H1 (cell line): ENCODE measurements around the gene INPP5A. TPM values are rescaled to one million over a fixed set of nuclear protein-coding genes. Genes with fewer than 3 reads are reported as not detected.

Experiments used
- CTCF ChIA-PET: fragments of 300-600 bp; sonication (Branson Sonifier 250); formaldehyde crosslinking; loops from one replicate; lab custom pipeline; 2021; ENCODE audit not compliant: partially characterized antibody; lab: Charles Lee
- POLR2A ChIA-PET: fragments of 300-600 bp; sonication (Branson Sonifier 250); formaldehyde crosslinking; loops from one replicate; lab custom pipeline; 2021; ENCODE audit warnings: inconsistent platforms; ENCODE audit not compliant: partially characterized antibody; lab: Charles Lee
- DNase-seq, 2 experiments: peaks; one replicate each; pipeline versions ENCODE4 v3.0.0 to v3.0.0-alpha.2; 2010 to 2022; ENCODE audit warnings: low spot score in 2 of 2, low read depth in 1 of 2, mixed read lengths in 1 of 2
- FAIRE-seq: peaks from 2 replicates; lab custom pipeline; 2011; peaks lifted over from hg19 to GRCh38; lab: Jason Lieb, UNC
- H2AFZ ChIP-seq: 2 replicates; pipeline ENCODE4 v1.8.1; 2012; ENCODE audit warnings: low read length, inconsistent platforms
- H2AK5ac ChIP-seq: 2 replicates; pipeline ENCODE4 v1.6.1; 2013; ENCODE audit warnings: low read depth, low read length
- H2BK120ac ChIP-seq: replicated peaks from 2 replicates; pipeline ENCODE3; 2013; ENCODE audit warnings: low read depth, low read length, inconsistent platforms
- H2BK12ac ChIP-seq: 2 replicates; pipeline ENCODE4 v1.6.1; 2013; ENCODE audit warnings: low read depth, low read length
- H2BK15ac ChIP-seq: 2 replicates; pipeline ENCODE4 v1.6.1; 2013; ENCODE audit warnings: low read length
- H2BK20ac ChIP-seq: 2 replicates; pipeline ENCODE4 v1.6.1; 2013; ENCODE audit warnings: low read length
- H2BK5ac ChIP-seq: 2 replicates; pipeline ENCODE4 v1.6.1; 2013; ENCODE audit warnings: low read depth, low read length
- H3K14ac ChIP-seq: 2 replicates; pipeline ENCODE4 v1.6.1; 2013; ENCODE audit warnings: inconsistent platforms; ENCODE audit not compliant: insufficient read length
- H3K18ac ChIP-seq: 2 replicates; pipeline ENCODE4 v1.6.1; 2013; ENCODE audit warnings: low read length; ENCODE audit errors: extremely low read depth
- H3K23ac ChIP-seq: 2 replicates; pipeline ENCODE4 v1.6.1; 2013; ENCODE audit warnings: inconsistent platforms; ENCODE audit not compliant: insufficient read length
- H3K23me2 ChIP-seq: 2 replicates; pipeline ENCODE4 v1.6.1; 2013; ENCODE audit warnings: low read depth, low read length
- H3K27ac ChIP-seq: 2 replicates; pipeline ENCODE4 v1.6.1; 2011; ENCODE audit warnings: low read depth, low read length, inconsistent platforms
- H3K27me3 ChIP-seq, 4 experiments: replicated peaks in 1 of 4; 1 replicate in 1 of 4; 2 replicates in 3 of 4; pipeline versions ENCODE4 v1.6.1 to v1.8.1; 2011 to 2013; ENCODE audit warnings: low read length in 3 of 4, mild to moderate bottlenecking in 3 of 4, inconsistent platforms in 2 of 4, mixed read lengths in 2 of 4, moderate library complexity in 1 of 4; ENCODE audit not compliant: control insufficient read depth in 3 of 4, insufficient read depth in 3 of 4; ENCODE audit errors: extremely low read depth in 1 of 4
- H3K36me3 ChIP-seq, 4 experiments: 2 replicates each; pipeline versions ENCODE4 v1.6.1 to v1.8.1; 2011 to 2013; ENCODE audit warnings: mild to moderate bottlenecking in 4 of 4, low read length in 3 of 4, moderate library complexity in 2 of 4, control low read depth in 1 of 4, inconsistent platforms in 1 of 4; ENCODE audit not compliant: insufficient read depth in 4 of 4, control insufficient read depth in 2 of 4
- H3K4ac ChIP-seq: replicated peaks from 2 replicates; pipeline ENCODE3; 2013; ENCODE audit warnings: low read length, low read depth, mixed read lengths, inconsistent platforms; ENCODE audit not compliant: insufficient read length
- H3K4me1 ChIP-seq, 4 experiments: replicated peaks in 1 of 4; 1 replicate in 1 of 4; 2 replicates in 3 of 4; pipeline versions ENCODE4 v1.6.1 to v1.8.1; 2011 to 2013; ENCODE audit warnings: low read length in 3 of 4, inconsistent platforms in 2 of 4, mixed read lengths in 1 of 4; ENCODE audit not compliant: insufficient read depth in 4 of 4, control insufficient read depth in 3 of 4
- H3K4me2 ChIP-seq, 2 experiments: 2 replicates each; pipeline versions ENCODE4 v1.6.1 to v1.8.1; 2011 to 2013; ENCODE audit warnings: low read depth in 2 of 2, low read length in 2 of 2, control low read depth in 1 of 2, inconsistent platforms in 1 of 2, mild to moderate bottlenecking in 1 of 2; ENCODE audit not compliant: insufficient read depth in 1 of 2
- H3K4me3 ChIP-seq, 4 experiments: fragments of 200-600, 300-600 bp in 1 of 4; sonication (generic), shearing (Covaris generic), sonication (Bioruptor Twin) in 1 of 4; 2 replicates each; pipeline versions ENCODE4 v1.5.1 to v1.8.1; 2011 to 2016; ENCODE audit warnings: low read length in 4 of 4, low read depth in 3 of 4, control low read depth in 2 of 4, inconsistent platforms in 2 of 4, mild to moderate bottlenecking in 2 of 4, mixed read lengths in 1 of 4, moderate library complexity in 1 of 4; ENCODE audit not compliant: insufficient read depth in 2 of 4; ENCODE audit errors: extremely low read depth in 1 of 4
- H3K56ac ChIP-seq: replicated peaks from 2 replicates; pipeline ENCODE3; 2013; ENCODE audit warnings: low read depth, mild to moderate bottlenecking, mixed read lengths, low read length, inconsistent platforms; ENCODE audit not compliant: insufficient read length
- H3K79me1 ChIP-seq: 2 replicates; pipeline ENCODE4 v1.6.1; 2013; ENCODE audit warnings: low read depth, low read length, control low read depth
- H3K79me2 ChIP-seq, 2 experiments: 2 replicates each; pipeline versions ENCODE4 v1.6.1 to v1.8.1; 2012 to 2013; ENCODE audit warnings: low read length in 2 of 2, mild to moderate bottlenecking in 2 of 2, inconsistent platforms in 1 of 2; ENCODE audit not compliant: insufficient read depth in 2 of 2, control insufficient read depth in 1 of 2
- H3K9ac ChIP-seq, 4 experiments: replicated peaks in 1 of 4; 1 replicate in 1 of 4; 2 replicates in 3 of 4; pipeline versions ENCODE4 v1.6.1 to v1.8.1; 2011 to 2013; ENCODE audit warnings: low read depth in 3 of 4, low read length in 3 of 4, control low read depth in 2 of 4, mild to moderate bottlenecking in 2 of 4, moderate library complexity in 2 of 4, inconsistent platforms in 1 of 4; ENCODE audit errors: extremely low read depth in 1 of 4
- H3K9me3 ChIP-seq, 2 experiments: 2 replicates each; pipeline versions ENCODE4 v1.6.1 to v1.8.1; 2012 to 2013; ENCODE audit warnings: mild to moderate bottlenecking in 2 of 2, moderate library complexity in 2 of 2, control low read depth in 1 of 2, inconsistent platforms in 1 of 2, low read depth in 1 of 2, low read length in 1 of 2, mixed read lengths in 1 of 2; ENCODE audit not compliant: insufficient read depth in 2 of 2
- H4K20me1 ChIP-seq, 2 experiments: replicated peaks in 1 of 2; 2 replicates each; pipeline versions ENCODE3 to v1.8.1; 2011 to 2013; ENCODE audit warnings: inconsistent platforms in 2 of 2, low read length in 2 of 2, mild to moderate bottlenecking in 1 of 2; ENCODE audit not compliant: insufficient read depth in 2 of 2, control insufficient read depth in 1 of 2
- H4K5ac ChIP-seq: 2 replicates; pipeline ENCODE4 v1.6.1; 2013; ENCODE audit warnings: low read length, low read depth, mixed read lengths, inconsistent platforms; ENCODE audit not compliant: insufficient read length
- H4K8ac ChIP-seq: 2 replicates; pipeline ENCODE4 v1.8.0; 2013; ENCODE audit warnings: mild to moderate bottlenecking, moderate library complexity, low read length, inconsistent platforms; ENCODE audit not compliant: insufficient read depth; ENCODE audit errors: extremely low read depth
- H4K91ac ChIP-seq: replicated peaks from 2 replicates; pipeline ENCODE3; 2013; ENCODE audit warnings: low read length, mixed read lengths, inconsistent platforms; ENCODE audit not compliant: insufficient read length
- BRCA1 ChIP-seq: IDR thresholded peaks from 2 replicates; pipeline ENCODE4 v1.6.1; 2012; ENCODE audit warnings: low read depth, low read length, improper control_type of control experiment
- HDAC2 ChIP-seq, 2 experiments: fragments of 300-600 bp in 1 of 2; sonication (generic) in 1 of 2; IDR thresholded peaks; 2 replicates each; pipeline ENCODE4 v1.6.1; 2011 to 2012; ENCODE audit warnings: low read depth in 2 of 2, low read length in 2 of 2, mild to moderate bottlenecking in 2 of 2, moderate library complexity in 2 of 2, borderline replicate concordance in 1 of 2, inconsistent platforms in 1 of 2
- WGBS, 2 experiments: shearing (Covaris generic) in 1 of 2; methylation state at CpG; one replicate each; pipeline versions ENCODE4 v1.1.6 to v1.1.7; 2013 to 2015; ENCODE audit warnings: low lambda C conversion rate in 2 of 2, mixed read lengths in 2 of 2, inconsistent platforms in 1 of 2, low coverage in 1 of 2, missing lambda C conversion rate in 1 of 2; ENCODE audit not compliant: insufficient replicate concordance in 2 of 2, insufficient coverage in 1 of 2, insufficient read length in 1 of 2; ENCODE audit errors: extremely low coverage in 1 of 2, missing lambda C conversion rate in 1 of 2; 5-methylcytosine and 5-hydroxymethylcytosine counted together
- polyA plus RNA-seq, 7 experiments: library from polyadenylated mRNA; depleted of rRNA in 3 of 7; stranded (reverse) in 5 of 7; unstranded in 2 of 7; fragments of >200 nt in 5 of 7; fragments of 200-250 nt in 2 of 7; gene quantifications; 1 replicate in 5 of 7; 2 replicates in 1 of 7; 4 replicates in 1 of 7; pipeline versions ENCODE4 v1.2.1 to v1.2.3, GENCODE V29; 2011 to 2013; ENCODE audit warnings: missing spikeins in 2 of 7, mixed read lengths in 2 of 7
- total RNA-seq: library from RNA; stranded (reverse); fragmentation: NEBNext Ultra II Directional; extraction: Animal tissue kit (Norgen Biotek cat#: 25700); gene quantifications from 2 replicates; pipeline ENCODE4 v1.2.1, GENCODE V29; 2021
- TF ChIP-seq, protein P1 (sequence below): IDR thresholded peaks from 2 replicates; pipeline ENCODE4 v1.6.1; 2012; ENCODE audit warnings: inconsistent platforms

INPP5A gene
- total and polyA plus RNA-seq, 2 of the 8 experiments (the other 6 are each of a cell fraction or from before 2014, with no cell fraction given): 19.7 to 27.5 TPM

GRCh38 chr10:132519382-132520176, 18.0 kb upstream of the INPP5A start:
- Histone ChIP-seq H4K5ac (no peak overlapping the region), H3K79me2 (no peaks in the 10 kb centered on the region), H3K9ac (no peak overlapping the region; a peak in 1 of 7 replicates), H4K8ac (no peak overlapping the region; the same call in 1 of the 2 replicates), H3K4me1 (peaks cover 11 to 34% (median 24%) of the 10 kb centered on the region in 4 experiments), H3K23ac (no peak overlapping the region), H2BK5ac (0 out of 2 replicates have a peak overlapping the region, but pooled peaks have one; percentile 24), H2BK15ac (0 out of 2 replicates have a peak overlapping the region, but pooled peaks have one; percentile 46), H3K79me1 (no peaks in the 10 kb centered on the region), H3K14ac (no peak overlapping the region), H2AK5ac (no peak overlapping the region), H2BK12ac (peak overlapping the region; percentile 18; the same call in 1 of the 2 replicates), H3K18ac (peak overlapping the region; percentile 71), H2AFZ (no peak overlapping the region), H3K4me2 (peak overlapping the region; percentile 85 to 97), H4K20me1 (peaks cover 0 to 5% of the 10 kb centered on the region in 2 experiments), H3K4me3 (peak overlapping the region; percentile 45 to 73 (median 57); a peak in 5 of 8 replicates), H2BK20ac (no peak overlapping the region), H3K56ac (no peak overlapping the region), H3K36me3 (no peaks in the 10 kb centered on the region), H3K9me3 (no peaks in the 10 kb centered on the region), H3K27ac (no peak overlapping the region), H4K91ac (peak overlapping the region; percentile 75), H3K4ac (peak overlapping the region; percentile 70), H2BK120ac (no peak overlapping the region), H3K27me3 (peaks cover 4 to 30% (median 15%) of the 10 kb centered on the region in 4 experiments; a peak in 6 of 7 replicates), H3K23me2 (peaks cover 21% of the 10 kb centered on the region; the same call in 1 of the 2 replicates)
- 74% methylated on average over 29 of the region's 30 CpGs; no CpG with 5 or more reads in 1 of the 2 experiments for WGBS, 2 experiments
- no peak for TF ChIP-seq BRCA1
- TF ChIP-seq, protein P1, sequence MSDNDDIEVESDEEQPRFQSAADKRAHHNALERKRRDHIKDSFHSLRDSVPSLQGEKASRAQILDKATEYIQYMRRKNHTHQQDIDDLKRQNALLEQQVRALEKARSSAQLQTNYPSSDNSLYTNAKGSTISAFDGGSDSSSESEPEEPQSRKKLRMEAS: no peak
- TF ChIP-seq HDAC2 (IDR thresholded peaks at IDR 0.05; ENCODE audit: borderline replicate concordance in 1 of 2, low read depth in 2 of 2, low read length in 2 of 2): no peak
- FAIRE-seq (no peak), DNase-seq (no peak)
- POLR2A ChIA-PET: interaction anchor here (0.7 to 4.0 kb wide), 5 partner anchors 9 to 52 kb away, joined by 3 to 20 read pairs (median 9); no protein-coding TSS in a partner anchor
- CTCF ChIA-PET: interaction anchor here (0.9 to 2.3 kb wide), 9 partner anchors 17 to 135 kb away, joined by 3 to 6 read pairs (median 3); no protein-coding TSS in a partner anchor
